ENCODE data around the gene KIAA0753. TPM values are rescaled to one million over a fixed set of nuclear protein-coding genes. Genes with fewer than 3 reads are reported as not detected.

The KIAA0753 gene
- total and polyA plus RNA-seq, 2 of the 8 experiments (the other 6 are each of a cell fraction or from before 2014, with no cell fraction given), result 5.0 to 27.1 TPM

GRCh38 chr17:6637458-6637840 lies 3.1 kb downstream of the KIAA0753 start:
- WGBS, 2 experiments (ENCODE audit: extremely low coverage in 1 of 2, insufficient coverage in 1 of 2, insufficient read length in 1 of 2, insufficient replicate concordance in 2 of 2, low coverage in 1 of 2, low lambda C conversion rate in 2 of 2, missing lambda C conversion rate in 1 of 2), result 93% methylated on average over 6 of the region's 6 CpGs; no CpG with 5 or more reads in 1 of the 2 experiments
- H4K91ac ChIP-seq (replicated peaks; ENCODE audit: insufficient read length, low read length), result no peak overlapping the region
- no peak overlapping the region for H2BK15ac ChIP-seq (ENCODE audit: low read length)
- no peak overlapping the region for H3K14ac ChIP-seq (ENCODE audit: insufficient read length)
- no peak for DNase-seq (ENCODE audit: low read depth in 1 of 2, low spot score in 2 of 2)
- no peak overlapping the region for H4K5ac ChIP-seq (ENCODE audit: insufficient read length, low read depth, low read length)
- no peak for FAIRE-seq
- H3K27me3 ChIP-seq (replicated peaks in 1 of 4; ENCODE audit: control insufficient read depth in 3 of 4, extremely low read depth in 1 of 4, insufficient read depth in 3 of 4, low read length in 3 of 4), result no peaks in the 10 kb centered on the region
- H3K23ac ChIP-seq (ENCODE audit: insufficient read length), result no peak overlapping the region
- no peak overlapping the region for H3K4me3 ChIP-seq (ENCODE audit: extremely low read depth in 1 of 4, insufficient read depth in 2 of 4, low read depth in 3 of 4, low read length in 4 of 4)
- ChIA-PET CTCF (ENCODE audit: partially characterized antibody) (interaction anchor here (0.6 to 0.8 kb wide), 2 partner anchors 9 to 29 kb away, joined by 3 read pairs; no protein-coding TSS in a partner anchor), POLR2A (ENCODE audit: partially characterized antibody) (interaction anchor here (0.7 to 1.9 kb wide), 4 partner anchors 9 to 16 kb away, joined by 3 to 6 read pairs (median 5); partner anchors contain the start of genes C17orf100 and MED31)
- no peak overlapping the region for H2AK5ac ChIP-seq (ENCODE audit: low read depth, low read length)
- H2BK120ac ChIP-seq (replicated peaks; ENCODE audit: low read depth, low read length), result no peak overlapping the region
- H4K20me1 ChIP-seq (replicated peaks in 1 of 2; ENCODE audit: control insufficient read depth in 1 of 2, insufficient read depth in 2 of 2, low read length in 2 of 2), result peaks cover 0 to 8% of the 10 kb centered on the region in 2 experiments
- H3K4ac ChIP-seq (replicated peaks; ENCODE audit: insufficient read length, low read depth, low read length), result no peak overlapping the region
- H3K18ac ChIP-seq (ENCODE audit: extremely low read depth, low read length), result no peak overlapping the region
- H2BK12ac ChIP-seq (ENCODE audit: low read depth, low read length), result no peak overlapping the region
- H3K56ac ChIP-seq (replicated peaks; ENCODE audit: insufficient read length, low read depth, low read length), result no peak overlapping the region
- H3K79me2 ChIP-seq (ENCODE audit: control insufficient read depth in 1 of 2, insufficient read depth in 2 of 2, low read length in 2 of 2), result peaks cover 0 to 27% of the 10 kb centered on the region in 2 experiments; a peak in 2 of 4 replicates
- H3K4me2 ChIP-seq (ENCODE audit: insufficient read depth in 1 of 2, low read depth in 2 of 2, low read length in 2 of 2), result no peak overlapping the region
- H3K23me2 ChIP-seq (ENCODE audit: low read depth, low read length), result peaks cover 10% of the 10 kb centered on the region
- no peak overlapping the region for H3K9ac ChIP-seq (replicated peaks in 1 of 4; ENCODE audit: extremely low read depth in 1 of 4, low read depth in 3 of 4, low read length in 3 of 4)
- no peak overlapping the region for H3K27ac ChIP-seq (ENCODE audit: low read depth, low read length)
- 0 out of 2 replicates have a peak, but pooled peaks cover 4% of the 10 kb centered on the region for H3K79me1 ChIP-seq (ENCODE audit: low read depth, low read length)
- H3K36me3 ChIP-seq (ENCODE audit: control insufficient read depth in 2 of 4, insufficient read depth in 4 of 4, low read length in 3 of 4), result peaks cover 6 to 26% (median 14%) of the 10 kb centered on the region in 4 experiments; a peak in 6 of 8 replicates
- no peak overlapping the region for H2AFZ ChIP-seq (ENCODE audit: low read length)
- H2BK20ac ChIP-seq (ENCODE audit: low read length), result no peak overlapping the region
- H3K9me3 ChIP-seq (ENCODE audit: insufficient read depth in 2 of 2, low read depth in 1 of 2, low read length in 1 of 2), result no peaks in the 10 kb centered on the region
- peaks cover 0 to 10% (median 2%) of the 10 kb centered on the region in 4 experiments; a peak in 4 of 7 replicates for H3K4me1 ChIP-seq (replicated peaks in 1 of 4; ENCODE audit: control insufficient read depth in 3 of 4, insufficient read depth in 4 of 4, low read length in 3 of 4)
- no peak overlapping the region for H2BK5ac ChIP-seq (ENCODE audit: low read depth, low read length)
- H4K8ac ChIP-seq (ENCODE audit: extremely low read depth, insufficient read depth, low read length), result peak overlapping the region; percentile 60; the same call in 1 of the 2 replicates
- no peak for TF ChIP-seq CBX8 (IDR thresholded peaks at IDR 0.05; ENCODE audit: borderline replicate concordance, low read depth, low read length)
- TF ChIP-seq ATF3 (IDR thresholded peaks at IDR 0.05; ENCODE audit: insufficient read depth, low read depth, low read length), result no peak
- TF ChIP-seq SP2 (IDR thresholded peaks at IDR 0.05; ENCODE audit: low read length), result no peak
- no peak for TF ChIP-seq TAF1 (IDR thresholded peaks at IDR 0.05; ENCODE audit: low read depth, low read length)
- no peak for TF ChIP-seq ATF2 (IDR thresholded peaks at IDR 0.05; ENCODE audit: low read length)
- TF ChIP-seq SP4 (IDR thresholded peaks at IDR 0.05; ENCODE audit: low read length), result no peak
- TF ChIP-seq MAX (IDR thresholded peaks at IDR 0.05), result no peak
- no peak for TF ChIP-seq EZH2 (IDR thresholded peaks at IDR 0.05; ENCODE audit: low read depth, low read length, severe bottlenecking)
- TF ChIP-seq SIRT6 (IDR thresholded peaks at IDR 0.05; ENCODE audit: low read length), result no peak
- no peak for TF ChIP-seq POU5F1 (IDR thresholded peaks at IDR 0.05; ENCODE audit: low read depth, low read length)
- no peak for TF ChIP-seq ASH2L (IDR thresholded peaks at IDR 0.05; ENCODE audit: low read length)
- TF ChIP-seq NRF1 (IDR thresholded peaks at IDR 0.05; ENCODE audit: low read depth, low read length), result no peak
